GM23248 (cell line): ENCODE data around the gene MYCL. TPM values are rescaled to one million over a fixed set of nuclear protein-coding genes. Genes with fewer than 3 reads are reported as not detected.

Experiments
- DNase-seq: peaks from one replicate; pipeline ENCODE4 v3.0.0-alpha.2; 2015
- H2AFZ ChIP-seq: fragments of 200-600 bp; sonication (generic); 2 replicates; pipeline ENCODE4 v1.6.1; 2016; ENCODE audit warnings: antibody characterized with exemption
- H3F3A ChIP-seq: fragments of 200-600 bp; sonication (generic); 2 replicates; pipeline ENCODE4 v1.6.1; 2016; ENCODE audit warnings: mild to moderate bottlenecking, antibody characterized with exemption, mixed run types; ENCODE audit not compliant: insufficient read depth
- H3K27ac ChIP-seq: fragments of 200-600 bp; sonication (generic); 2 replicates; pipeline ENCODE4 v1.5.1; 2016; ENCODE audit warnings: mild to moderate bottlenecking
- H3K27me3 ChIP-seq: fragments of 200-600 bp; sonication (generic); replicated peaks from 2 replicates; pipeline ENCODE4 v1.6.1; 2016; ENCODE audit warnings: mild to moderate bottlenecking; ENCODE audit not compliant: insufficient read depth
- H3K36me3 ChIP-seq: fragments of 200-600 bp; sonication (generic); 2 replicates; pipeline ENCODE4 v1.6.1; 2016; ENCODE audit warnings: low read depth, mild to moderate bottlenecking
- H3K4me1 ChIP-seq: fragments of 200-600 bp; sonication (generic); 2 replicates; pipeline ENCODE4 v1.6.1; 2016; ENCODE audit warnings: mild to moderate bottlenecking; ENCODE audit not compliant: insufficient read depth
- H3K4me2 ChIP-seq: fragments of 200-600 bp; sonication (generic); one replicate; pipeline ENCODE4 v1.6.1; 2016; ENCODE audit warnings: mild to moderate bottlenecking; ENCODE audit not compliant: unreplicated experiment
- H3K4me3 ChIP-seq: fragments of 200-600 bp; sonication (generic); 2 replicates; pipeline ENCODE4 v1.5.1; 2016; ENCODE audit warnings: mild to moderate bottlenecking
- H3K79me2 ChIP-seq: fragments of 200-600 bp; sonication (generic); 2 replicates; pipeline ENCODE4 v1.6.1; 2016; ENCODE audit warnings: mild to moderate bottlenecking; ENCODE audit not compliant: insufficient read depth
- H3K9ac ChIP-seq: fragments of 200-600 bp; sonication (generic); 2 replicates; pipeline ENCODE4 v1.6.1; 2016; ENCODE audit warnings: mild to moderate bottlenecking
- H3K9me2 ChIP-seq: fragments of 200-600 bp; sonication (generic); 2 replicates; pipeline ENCODE4 v1.6.1; 2016; ENCODE audit warnings: mixed run types, mild to moderate bottlenecking, moderate library complexity; ENCODE audit not compliant: insufficient read depth
- H3K9me3 ChIP-seq: fragments of 200-600 bp; sonication (generic); one replicate; pipeline ENCODE4 v1.6.1; 2017; ENCODE audit warnings: low read depth
- H4K20me1 ChIP-seq: fragments of 200-600 bp; sonication (generic); 2 replicates; pipeline ENCODE4 v1.6.0; 2016; ENCODE audit not compliant: insufficient read depth
- EZH2 ChIP-seq: fragments of 200-600 bp; sonication (generic); IDR thresholded peaks from 2 replicates; pipeline ENCODE4 v1.6.1; 2018; ENCODE audit warnings: antibody characterized with exemption, mild to moderate bottlenecking; ENCODE audit not compliant: insufficient read depth, poor library complexity, severe bottlenecking
- EZH2phosphoT487 ChIP-seq: fragments of 200-600 bp; sonication (generic); IDR thresholded peaks from 2 replicates; pipeline ENCODE4 v1.6.1; 2018; ENCODE audit warnings: antibody characterized with exemption, moderate library complexity, mild to moderate bottlenecking, low read depth; ENCODE audit not compliant: insufficient read depth
- WGBS, 2 experiments: methylation state at CpG; one replicate each; pipeline ENCODE4 v1.1.6; 2015 to 2017; ENCODE audit warnings: low lambda C conversion rate in 2 of 2, low coverage in 1 of 2; ENCODE audit errors: missing lambda C conversion rate in 2 of 2; 5-methylcytosine and 5-hydroxymethylcytosine counted together
- in situ Hi-C: fragments of 300-500 bp; cut with MboI; formaldehyde crosslinking; loops from 2 replicates; pipeline ENCODE4 v1.15.0; 2020
- polyA plus RNA-seq: library from polyadenylated mRNA; unstranded; fragments of >200 nt; fragmentation: Nextera tagmentation; extraction: Ambion mirVana; gene quantifications from 2 replicates; pipeline ENCODE4 v1.2.1, GENCODE V29; 2016
- total RNA-seq: library from RNA; depleted of rRNA; stranded (reverse); fragments of >200 nt; shearing (Covaris generic); gene quantifications from 2 replicates; pipeline ENCODE4 v1.2.3, GENCODE V29; 2014

The MYCL gene
- total and polyA plus RNA-seq, 2 experiments from 2014 or later = 0.32 to 0.34 TPM

GRCh38 chr1:39859859-39860812, 41.6 kb downstream of the MYCL start:
- H3F3A ChIP-seq = no peaks in the 10 kb centered on the region
- no peak overlapping the region for H3K27ac ChIP-seq
- no peak for DNase-seq
- H3K9me2 ChIP-seq = no peaks in the 10 kb centered on the region
- TF ChIP-seq EZH2 = no peak
- TF ChIP-seq EZH2phosphoT487 = no peak
- peaks cover 18% of the 10 kb centered on the region for H4K20me1 ChIP-seq
- 96 to 98% methylated on average over 7 of the region's 7 CpGs for WGBS, 2 experiments
- no peaks in the 10 kb centered on the region for H3K9me3 ChIP-seq
- H2AFZ ChIP-seq = no peak overlapping the region
- H3K27me3 ChIP-seq = no peaks in the 10 kb centered on the region
- no peaks in the 10 kb centered on the region for H3K4me1 ChIP-seq
- H3K4me2 ChIP-seq = no peak overlapping the region
- H3K36me3 ChIP-seq = peaks cover 10% of the 10 kb centered on the region; the same call in 1 of the 2 replicates
- in situ Hi-C loops = no loop called here
- H3K79me2 ChIP-seq = peaks cover 100% of the 10 kb centered on the region
- no peak overlapping the region for H3K4me3 ChIP-seq
- H3K9ac ChIP-seq = no peak overlapping the region

- Histone ChIP-seq H3K36me3 (peaks cover 24% of the 10 kb centered on the region; the same call in 1 of the 2 replicates), H3K9me3 (no peaks in the 10 kb centered on the region), H2AFZ (no peak overlapping the region), H3K27ac (no peak overlapping the region), H4K20me1 (0 out of 2 replicates have a peak, but pooled peaks cover 15% of the 10 kb centered on the region), H3K4me1 (no peaks in the 10 kb centered on the region), H3K79me2 (peaks cover 100% of the 10 kb centered on the region), H3K4me3 (no peak overlapping the region), H3K4me2 (no peak overlapping the region), H3F3A (no peaks in the 10 kb centered on the region), H3K9me2 (no peaks in the 10 kb centered on the region), H3K9ac (no peak overlapping the region), H3K27me3 (no peaks in the 10 kb centered on the region)
- 65 to 68% methylated on average over 3 of the region's 3 CpGs for WGBS, 2 experiments
- no peak for TF ChIP-seq EZH2
- TF ChIP-seq EZH2phosphoT487 = no peak
- in situ Hi-C loops = no loop called here
- no peak for DNase-seq
Observed at GRCh38 chr1:39858315-39858714, 43.4 kb downstream of the MYCL start.

- Histone ChIP-seq H3K79me2 (peaks cover 97% of the 10 kb centered on the region), H3K4me1 (no peaks in the 10 kb centered on the region)
- in situ Hi-C loops = no loop called here
Observed at GRCh38 chr1:39857126-39857878, 44.4 kb downstream of the MYCL start.

GRCh38 chr1:39854738-39855137, 47.0 kb downstream of the MYCL start:
- DNase-seq = no peak
- WGBS, 2 experiments = 91 to 92% methylated on average over 8 of the region's 8 CpGs
- no peak overlapping the region for H3K27ac ChIP-seq
- H3K4me1 ChIP-seq = no peaks in the 10 kb centered on the region
- TF ChIP-seq EZH2phosphoT487 = no peak
- TF ChIP-seq EZH2 = no peak
- no peaks in the 10 kb centered on the region for H3F3A ChIP-seq
- H3K4me2 ChIP-seq = no peak overlapping the region
- no peaks in the 10 kb centered on the region for H3K27me3 ChIP-seq
- H3K9me3 ChIP-seq = no peaks in the 10 kb centered on the region
- H2AFZ ChIP-seq = no peak overlapping the region
- H3K9me2 ChIP-seq = no peaks in the 10 kb centered on the region
- no peak overlapping the region for H3K4me3 ChIP-seq
- H4K20me1 ChIP-seq = 0 out of 2 replicates have a peak, but pooled peaks cover 3% of the 10 kb centered on the region
- in situ Hi-C loops = no loop called here
- peaks cover 77% of the 10 kb centered on the region for H3K79me2 ChIP-seq
- no peak overlapping the region for H3K9ac ChIP-seq
- peaks cover 27% of the 10 kb centered on the region; the same call in 1 of the 2 replicates for H3K36me3 ChIP-seq

More at GRCh38 chr1:39857126-39857878, 44.4 kb downstream of the MYCL start:
- Histone ChIP-seq H3K27me3 (no peaks in the 10 kb centered on the region), H3K36me3 (peaks cover 27% of the 10 kb centered on the region; the same call in 1 of the 2 replicates), H3K4me3 (no peak overlapping the region), H3K27ac (no peak overlapping the region), H2AFZ (no peak overlapping the region), H3F3A (no peaks in the 10 kb centered on the region), H4K20me1 (0 out of 2 replicates have a peak, but pooled peaks cover 15% of the 10 kb centered on the region), H3K4me2 (no peak overlapping the region), H3K9me2 (no peaks in the 10 kb centered on the region), H3K9me3 (no peaks in the 10 kb centered on the region), H3K9ac (no peak overlapping the region)
- DNase-seq = no peak
- 93 to 94% methylated on average over 3 of the region's 3 CpGs for WGBS, 2 experiments
- TF ChIP-seq EZH2 = no peak
- TF ChIP-seq EZH2phosphoT487 = no peak
